H9 (cell line): ENCODE data around the gene OR6B1. TPM values are rescaled to one million over a fixed set of nuclear protein-coding genes. Genes with fewer than 3 reads are reported as not detected.

Experiments
- DNase-seq: peaks from one replicate; pipeline ENCODE4 v3.0.0-alpha.2; 2017
- H2AFZ ChIP-seq: one replicate; pipeline ENCODE4 v1.6.1; 2013; ENCODE audit warnings: mild to moderate bottlenecking, low read length, control low read depth, moderate library complexity
- H2AK5ac ChIP-seq: 2 replicates; pipeline ENCODE4 v1.6.1; 2013; ENCODE audit warnings: low read length, control low read depth, mixed read lengths; ENCODE audit not compliant: insufficient read length
- H2BK120ac ChIP-seq: one replicate; pipeline ENCODE4 v1.6.1; 2013; ENCODE audit warnings: low read depth, mild to moderate bottlenecking, low read length, control low read depth, inconsistent platforms; ENCODE audit not compliant: poor library complexity, severe bottlenecking
- H2BK12ac ChIP-seq: 2 replicates; pipeline ENCODE4 v1.6.1; 2013; ENCODE audit warnings: low read length, control low read depth, mixed read lengths, low read depth; ENCODE audit not compliant: insufficient read length
- H2BK15ac ChIP-seq: 2 replicates; pipeline ENCODE4 v1.6.1; 2013; ENCODE audit warnings: low read depth, low read length, control low read depth
- H2BK20ac ChIP-seq: one replicate; pipeline ENCODE4 v1.6.1; 2013; ENCODE audit warnings: low read depth, mild to moderate bottlenecking, low read length, control low read depth, inconsistent platforms; ENCODE audit not compliant: poor library complexity, severe bottlenecking
- H2BK5ac ChIP-seq: 2 replicates; pipeline ENCODE4 v1.6.1; 2013; ENCODE audit warnings: low read length, control low read depth, mixed read lengths; ENCODE audit not compliant: insufficient read length
- H3K14ac ChIP-seq: 2 replicates; pipeline ENCODE4 v1.6.1; 2013; ENCODE audit warnings: low read length, control low read depth; ENCODE audit not compliant: insufficient read depth
- H3K18ac ChIP-seq: 2 replicates; pipeline ENCODE4 v1.6.1; 2013; ENCODE audit warnings: low read depth, mild to moderate bottlenecking, mixed read lengths, low read length, control low read depth; ENCODE audit not compliant: insufficient read length
- H3K23ac ChIP-seq: 2 replicates; pipeline ENCODE4 v1.6.1; 2013; ENCODE audit warnings: low read length, control low read depth, mixed read lengths, low read depth; ENCODE audit not compliant: insufficient read length
- H3K23me2 ChIP-seq: 2 replicates; pipeline ENCODE4 v1.6.1; 2013; ENCODE audit warnings: low read depth, mild to moderate bottlenecking, mixed read lengths, low read length, control low read depth; ENCODE audit not compliant: insufficient read length, poor library complexity, severe bottlenecking
- H3K27ac ChIP-seq: 2 replicates; pipeline ENCODE4 v1.5.1; 2013; ENCODE audit warnings: low read length, control low read depth, mixed read lengths, low read depth; ENCODE audit not compliant: insufficient read length
- H3K27me3 ChIP-seq: 2 replicates; pipeline ENCODE4 v1.6.1; 2013; ENCODE audit warnings: low read length, control low read depth, inconsistent platforms; ENCODE audit not compliant: insufficient read depth
- H3K4ac ChIP-seq: 2 replicates; pipeline ENCODE4 v1.6.1; 2013; ENCODE audit warnings: low read depth, mild to moderate bottlenecking, control low read depth, inconsistent platforms, low read length, moderate library complexity
- H3K4me1 ChIP-seq: 2 replicates; pipeline ENCODE4 v1.6.1; 2013; ENCODE audit warnings: low read length, control low read depth, inconsistent platforms; ENCODE audit not compliant: insufficient read depth
- H3K4me2 ChIP-seq: 2 replicates; pipeline ENCODE4 v1.6.1; 2013; ENCODE audit warnings: low read length, control low read depth, mixed read lengths; ENCODE audit not compliant: insufficient read length, insufficient read depth
- H3K56ac ChIP-seq: 2 replicates; pipeline ENCODE4 v1.6.1; 2013; ENCODE audit warnings: low read depth, mild to moderate bottlenecking, mixed read lengths, low read length, control low read depth; ENCODE audit not compliant: insufficient read length
- H3K79me1 ChIP-seq: 2 replicates; pipeline ENCODE4 v1.6.1; 2013; ENCODE audit warnings: low read depth, mild to moderate bottlenecking, moderate library complexity, low read length, control low read depth, inconsistent platforms; ENCODE audit not compliant: insufficient read depth, poor library complexity, severe bottlenecking
- H3K79me2 ChIP-seq: 2 replicates; pipeline ENCODE4 v1.6.1; 2013; ENCODE audit warnings: low read length, control low read depth, inconsistent platforms; ENCODE audit not compliant: insufficient read depth
- H3K9ac ChIP-seq: 2 replicates; pipeline ENCODE4 v1.6.1; 2013; ENCODE audit warnings: low read length, control low read depth, mixed read lengths; ENCODE audit not compliant: insufficient read length; ENCODE audit errors: extremely low read depth
- H3K9me3 ChIP-seq: one replicate; pipeline ENCODE4 v1.6.1; 2013; ENCODE audit warnings: low read depth, low read length, inconsistent platforms; ENCODE audit not compliant: control insufficient read depth
- H3T11ph ChIP-seq: one replicate; pipeline ENCODE4 v1.6.1; 2013; ENCODE audit warnings: mild to moderate bottlenecking, low read length, control low read depth, inconsistent platforms
- H4K20me1 ChIP-seq: one replicate; pipeline ENCODE4 v1.6.1; 2013; ENCODE audit not compliant: control insufficient read depth, insufficient read length, insufficient read depth
- H4K5ac ChIP-seq: 2 replicates; pipeline ENCODE4 v1.6.1; 2013; ENCODE audit warnings: low read depth, mild to moderate bottlenecking, mixed read lengths, low read length, control low read depth; ENCODE audit not compliant: insufficient read length
- H4K8ac ChIP-seq: replicated peaks from 2 replicates; pipeline ENCODE4 v1.6.1; 2013; ENCODE audit warnings: low read length, control low read depth, mixed read lengths, low read depth; ENCODE audit not compliant: insufficient read length
- H4K91ac ChIP-seq: 2 replicates; pipeline ENCODE4 v1.6.1; 2013; ENCODE audit warnings: low read depth, mild to moderate bottlenecking, moderate library complexity, mixed read lengths, low read length, control low read depth; ENCODE audit not compliant: insufficient read length
- H3K27ac Mint-ChIP-seq, 3 experiments: 2 replicates in 2 of 3; 3 replicates in 1 of 3; pipeline ENCODE4 v1.8.0; 2020 to 2021; ENCODE audit warnings: mixed read lengths in 3 of 3, mild to moderate bottlenecking in 1 of 3, moderate library complexity in 1 of 3
- H3K27me3 Mint-ChIP-seq: 2 replicates; pipeline ENCODE4 v1.8.0; 2021; ENCODE audit warnings: low read depth, mild to moderate bottlenecking, moderate library complexity, mixed read lengths
- H3K36me3 Mint-ChIP-seq, 3 experiments: 2 replicates in 2 of 3; 3 replicates in 1 of 3; pipeline ENCODE4 v1.8.0; 2020 to 2021; ENCODE audit warnings: low read depth in 3 of 3, mixed read lengths in 3 of 3; ENCODE audit not compliant: insufficient read depth in 1 of 3
- H3K4me1 Mint-ChIP-seq, 2 experiments: 2 replicates each; pipeline ENCODE4 v1.8.0; 2020; ENCODE audit warnings: mixed read lengths in 2 of 2
- H3K4me3 Mint-ChIP-seq, 2 experiments: 2 replicates in 1 of 2; 3 replicates in 1 of 2; pipeline ENCODE4 v1.8.0; 2020 to 2021; ENCODE audit warnings: mild to moderate bottlenecking in 2 of 2, mixed read lengths in 2 of 2, moderate library complexity in 1 of 2
- H3K9me3 Mint-ChIP-seq, 2 experiments: 2 replicates in 1 of 2; 3 replicates in 1 of 2; pipeline ENCODE4 v1.8.0; 2020; ENCODE audit warnings: mild to moderate bottlenecking in 2 of 2, mixed read lengths in 2 of 2, moderate library complexity in 1 of 2
- CTCF ChIP-seq: fragments of 200-600 bp; sonication (generic); conservative IDR thresholded peaks from 3 replicates; pipeline ENCODE4 v1.8.0; 2021; ENCODE audit warnings: antibody characterized with exemption, mild to moderate bottlenecking
- whole genome bisulfite sequencing: extraction: QIAGEN DNeasy Blood & Tissue Kit; methylation state at CpG from one replicate; pipeline ENCODE4 v1.1.7; 2013; ENCODE audit warnings: missing lambda C conversion rate, low lambda C conversion rate, mixed read lengths; ENCODE audit not compliant: insufficient read length; ENCODE audit errors: extremely low coverage; 5-methylcytosine and 5-hydroxymethylcytosine counted together
- total RNA-seq: library from RNA; stranded (reverse); gene quantifications from 2 replicates; pipeline ENCODE4 v1.2.1, GENCODE V29; 2021

Gene OR6B1
- total RNA-seq, 1 experiment from 2014 or later, result not detected

- H3K4me3 Mint-ChIP-seq, result no peak overlapping the region
- Histone ChIP-seq H3K27me3 (no peaks in the 10 kb centered on the region), H3K4me1 (no peaks in the 10 kb centered on the region), H3K14ac (no peak overlapping the region), H3K79me2 (no peaks in the 10 kb centered on the region), H3K23ac (no peak overlapping the region), H3K79me1 (no peaks in the 10 kb centered on the region), H2BK20ac (no peak overlapping the region), H4K5ac (no peak overlapping the region), H2BK5ac (no peak overlapping the region), H3T11ph (no peak overlapping the region), H3K23me2 (no peaks in the 10 kb centered on the region), H4K8ac (no peak overlapping the region), H2AK5ac (no peak overlapping the region), H3K18ac (no peak overlapping the region), H2BK15ac (no peak overlapping the region), H3K4ac (no peak overlapping the region), H2AFZ (no peak overlapping the region), H2BK120ac (no peak overlapping the region), H3K56ac (no peak overlapping the region), H3K27ac (no peak overlapping the region), H3K4me2 (no peak overlapping the region), H4K20me1 (no peaks in the 10 kb centered on the region), H3K9me3 (no peaks in the 10 kb centered on the region), H3K9ac (no peak overlapping the region), H2BK12ac (no peak overlapping the region), H4K91ac (no peak overlapping the region)
- no peak for TF ChIP-seq CTCF
- H3K27me3 Mint-ChIP-seq, result no peaks in the 10 kb centered on the region
- H3K36me3 Mint-ChIP-seq, result no peaks in the 10 kb centered on the region; a peak in 1 of 7 replicates
- H3K9me3 Mint-ChIP-seq, result no peaks in the 10 kb centered on the region; a peak in 1 of 5 replicates
- peak overlapping the region in 1 of 3 experiments; percentile 53; a peak in 2 of 7 replicates for H3K27ac Mint-ChIP-seq
- no peak for DNase-seq
- no CpG with 5 or more reads among the region's 2 CpGs for WGBS
- H3K4me1 Mint-ChIP-seq, result peaks cover 3% of the 10 kb centered on the region in 2 experiments; a peak in 3 of 4 replicates
These were observed 34.8 kb upstream of the OR6B1 start for GRCh38 chr7:143965280-143965679.
